Melanocyte of skin (primary cell): ENCODE results near the gene UBXN10. TPM values are rescaled to one million over a fixed set of nuclear protein-coding genes. Genes with fewer than 3 reads are reported as not detected.

Experiments used
- total RNA-seq, 2 donors: library from RNA; depleted of rRNA; stranded (reverse); fragments of >200 nt; gene quantifications; 2 replicates each; pipeline ENCODE4 v1.2.3, GENCODE V29; 2012

Gene UBXN10
- total RNA-seq = under 1 TPM; 0.33 to 0.34 TPM

GRCh38 chr1:20185834-20186782 is at the start of gene UBXN10, which contains the start of gene PLA2G2C:
Gene UBXN10, plus strand, starts transcription at chr1:20186096. Its CDS starts 4,466 bp downstream, at chr1:20190562.
Gene PLA2G2C, minus strand, starts transcription at chr1:20186518. Its CDS starts 9,155 bp downstream, at chr1:20177363.

GRCh38 chr1:20138961-20139550 is 46.8 kb upstream of the UBXN10 start, which contains the start of gene PLA2G2F:
Gene PLA2G2F, plus strand, starts transcription at chr1:20139323. Its CDS starts 105 bp downstream, at chr1:20139428.

Other genes starting within 250 kb of the UBXN10 start
- not detected for gene PLA2G2A, start 206.5 kb upstream of the UBXN10 start, total RNA-seq
- not detected for gene PLA2G5, start 115.9 kb upstream of the UBXN10 start, total RNA-seq
- gene PLA2G2D, start 66.6 kb upstream of the UBXN10 start, total RNA-seq = not detected
- gene PLA2G2F, start 46.8 kb upstream of the UBXN10 start, total RNA-seq = not detected
- not detected for gene PLA2G2C, start 422 bp downstream of the UBXN10 start, total RNA-seq
- gene VWA5B1, start 104.8 kb downstream of the UBXN10 start, total RNA-seq = not detected